Left lung (tissue), 10 donors: ENCODE results near the gene RSBN1L. TPM values are rescaled to one million over a fixed set of nuclear protein-coding genes. Genes with fewer than 3 reads are reported as not detected.
A peak's percentile ranks its signal among the peaks of the same experiment; 100 is the strongest.

Experiments used
- ATAC-seq: fragments of 200-7000 bp; cut with Tn5 transposase; one replicate; pipeline ENCODE4 v1.9.1; 2020; ENCODE audit warnings: moderate library complexity
- DNase-seq, 4 donors: peaks; one replicate each; pipeline ENCODE4 v3.0.0-alpha.2; 2013 to 2020
- H3K27ac ChIP-seq, 2 donors: fragments of 200-600 bp; sonication (generic) in 1 of 2; one replicate each; pipeline versions ENCODE4 v1.5.0 to v1.8.0; 2020 to 2021
- H3K27me3 ChIP-seq, 2 donors: fragments of 200-600 bp; sonication (generic) in 1 of 2; one replicate each; pipeline versions ENCODE4 v1.5.0 to v1.8.0; 2020 to 2021
- H3K36me3 ChIP-seq, 2 donors: fragments of 200-600 bp; sonication (generic) in 1 of 2; one replicate each; pipeline versions ENCODE4 v1.5.0 to v1.8.0; 2020 to 2021
- H3K4me1 ChIP-seq, 2 donors: fragments of 200-600 bp; one replicate each; pipeline ENCODE4 v1.8.0; 2021
- H3K4me3 ChIP-seq, 2 donors: fragments of 200-600 bp; sonication (generic) in 1 of 2; one replicate each; pipeline versions ENCODE4 v1.5.0 to v1.8.0; 2020 to 2021; ENCODE audit warnings: mild to moderate bottlenecking in 1 of 2
- H3K9me3 ChIP-seq, 2 donors: fragments of 200-600 bp; sonication (generic) in 1 of 2; one replicate each; pipeline versions ENCODE4 v1.5.0 to v1.8.0; 2020 to 2021
- CTCF ChIP-seq, 2 donors: fragments of 200-600 bp; sonication (generic) in 1 of 2; IDR thresholded peaks; one replicate each; pipeline versions ENCODE4 v1.5.0 to v1.8.0; 2021; ENCODE audit warnings: antibody characterized with exemption in 2 of 2
- intact Hi-C, 2 donors: fragments of 100-400 bp; cut with DNase I; formaldehyde crosslinking; loops; one replicate each; pipeline versions ENCODE4 v1.11.2 to v1.14.2; 2022
- polyA plus RNA-seq, 6 donors: library from polyadenylated mRNA; unstranded; fragments of 120-200 nt; gene quantifications; one replicate each; pipeline ENCODE4 v1.2.1, GENCODE V29; 2013; ENCODE audit not compliant: insufficient read length in 6 of 6
- total RNA-seq, 2 donors: library from RNA; stranded (reverse); fragmentation: NEBNext Ultra II Directional; extraction: Animal tissue kit (Norgen Biotek cat#: 25700); gene quantifications; one replicate each; pipeline ENCODE4 v1.2.1, GENCODE V29; 2021
- donor health status: DM: no; HTN: yes; CAD: no.
- donor health status: DM: no; HTN: no; CAD: no.

RSBN1L gene
- total and polyA plus RNA-seq, 8 donors = 16.7 to 47.2 (median 37.6) TPM

DNA sequence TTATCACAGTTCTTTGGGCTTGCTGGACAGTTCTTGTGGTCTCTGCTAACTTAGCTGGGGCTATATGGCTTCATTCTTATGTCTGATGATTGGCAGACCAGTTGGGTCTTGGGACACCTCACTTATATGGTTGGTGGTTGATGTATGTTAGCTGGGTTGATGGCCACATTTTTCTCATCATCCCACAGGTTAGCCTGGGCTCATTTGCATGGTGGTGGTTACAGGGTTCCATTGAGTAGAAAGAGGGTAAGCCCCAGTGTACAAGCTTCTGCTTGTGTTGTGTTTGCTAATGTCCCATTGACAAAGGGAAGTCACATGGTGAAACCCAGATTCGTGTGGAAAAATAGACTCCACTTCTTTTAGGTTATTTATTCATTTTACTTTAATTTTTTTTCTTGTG is 61.3 kb downstream of the RSBN1L start:
- Histone ChIP-seq H3K36me3 (no peaks in the 10 kb centered on the region), H3K4me1 (peaks cover 0 to 33% of the 10 kb centered on the region in 2 donors), H3K4me3 (no peak overlapping the region), H3K27ac (no peak overlapping the region), H3K27me3 (no peaks in the 10 kb centered on the region), H3K9me3 (no peaks in the 10 kb centered on the region)
- intact Hi-C loops = loop anchor here in 1 of 2 donors (5.0 kb wide), 1 partner anchor 105 kb away; no protein-coding TSS in a partner anchor
- ATAC-seq = no peak
- DNase-seq = no peak
- TF ChIP-seq CTCF (IDR thresholded peaks at IDR 0.05) = no peak

GRCh38 chr7:77759294-77759889 is 63.1 kb downstream of the RSBN1L start:
- DNase-seq (peak in 2 of 4 donors; percentile 46 to 75), ATAC-seq (peak; percentile 92)
- H3K9me3 ChIP-seq = no peaks in the 10 kb centered on the region
- no peaks in the 10 kb centered on the region for H3K36me3 ChIP-seq
- TF ChIP-seq CTCF (IDR thresholded peaks at IDR 0.05) = peak; percentile 73
- peaks cover 0 to 30% of the 10 kb centered on the region in 2 donors for H3K4me1 ChIP-seq
- no peak overlapping the region for H3K27ac ChIP-seq
- no peaks in the 10 kb centered on the region for H3K27me3 ChIP-seq
- intact Hi-C loops = loop anchor here in 1 of 2 donors (5.0 kb wide), 1 partner anchor 107 kb away; no protein-coding TSS in a partner anchor
- no peak overlapping the region for H3K4me3 ChIP-seq

GRCh38 chr7:77760809-77761453 is 64.7 kb downstream of the RSBN1L start:
- intact Hi-C loops = no loop called here
- no peak for ATAC-seq

GRCh38 chr7:77765481-77765880 is 69.2 kb downstream of the RSBN1L start:
- peak overlapping the region in 1 of 2 donors; percentile 30 for H3K27ac ChIP-seq
- DNase-seq = no peak

More at GRCh38 chr7:77760809-77761453, 64.7 kb downstream of the RSBN1L start:
- H3K27ac ChIP-seq = no peak overlapping the region
- H3K4me3 ChIP-seq = no peak overlapping the region
- no peak for TF ChIP-seq CTCF (IDR thresholded peaks at IDR 0.05)
- H3K4me1 ChIP-seq = peaks cover 0 to 44% of the 10 kb centered on the region in 2 donors
- H3K36me3 ChIP-seq = peaks cover 0 to 2% of the 10 kb centered on the region in 2 donors
- H3K9me3 ChIP-seq = no peaks in the 10 kb centered on the region
- H3K27me3 ChIP-seq = no peaks in the 10 kb centered on the region
- DNase-seq = no peak

More at GRCh38 chr7:77765481-77765880, 69.2 kb downstream of the RSBN1L start:
- Histone ChIP-seq H3K27me3 (no peaks in the 10 kb centered on the region), H3K36me3 (peaks cover 0 to 25% of the 10 kb centered on the region in 2 donors), H3K9me3 (no peaks in the 10 kb centered on the region), H3K4me1 (peaks cover 0 to 30% of the 10 kb centered on the region in 2 donors), H3K4me3 (no peak overlapping the region)
- TF ChIP-seq CTCF (IDR thresholded peaks at IDR 0.05) = no peak
- no peak for ATAC-seq
- intact Hi-C loops = no loop called here
